HL-60 (cell line): Measurements from ENCODE around the gene ASPSCR1.

Experiments used
- GABPA ChIP-seq: IDR thresholded peaks from 2 replicates; pipeline ENCODE4 v1.6.1; 2012; ENCODE audit warnings: low read depth
- TF ChIP-seq, protein P1 (sequence below): IDR thresholded peaks from one replicate; pipeline ENCODE4 v1.5.1; 2011; ENCODE audit warnings: low read length, control low read depth, inconsistent platforms; ENCODE audit not compliant: insufficient read depth

DNA sequence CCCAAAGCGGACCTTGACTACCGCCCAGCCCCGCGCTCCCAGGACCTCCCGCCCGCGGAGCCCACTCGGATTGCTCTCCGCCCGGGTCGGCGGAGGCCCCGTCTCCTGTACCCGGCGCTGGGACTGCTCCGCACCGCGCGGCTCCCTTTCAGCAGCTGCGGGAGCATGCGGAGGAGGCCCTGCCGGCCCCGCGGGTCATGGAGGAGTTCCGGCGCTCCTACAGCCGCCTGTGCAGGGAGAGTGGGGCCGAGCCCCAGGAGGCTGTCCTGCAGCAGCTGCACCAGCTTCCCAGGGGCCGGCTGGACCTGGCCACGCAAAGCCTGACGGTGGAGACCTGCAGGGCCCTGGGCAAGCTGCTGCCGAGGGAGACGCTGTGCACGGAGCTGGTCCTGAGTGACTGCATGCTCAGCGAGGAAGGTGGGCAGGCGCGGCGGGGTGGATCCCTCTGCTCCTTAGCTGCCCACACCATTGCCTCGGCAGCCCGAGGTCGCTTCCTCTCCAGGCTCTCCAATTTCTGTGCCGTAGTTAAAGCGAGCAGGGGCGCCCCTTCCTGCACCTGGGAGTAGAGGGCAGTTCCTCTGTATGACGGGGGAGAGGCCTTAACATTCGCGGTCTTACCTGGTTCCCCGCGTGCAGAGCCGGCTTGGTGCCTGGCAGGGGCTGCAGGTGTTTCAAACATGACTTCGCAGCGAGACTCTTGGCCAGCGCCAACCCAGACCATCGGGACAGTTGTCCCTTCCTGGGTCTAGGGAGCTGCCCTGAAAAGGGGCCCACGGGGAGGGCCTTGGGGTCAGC, 46.2 kb downstream of the ASPSCR1 start:
- no peak for TF ChIP-seq GABPA
- TF ChIP-seq, protein P1, sequence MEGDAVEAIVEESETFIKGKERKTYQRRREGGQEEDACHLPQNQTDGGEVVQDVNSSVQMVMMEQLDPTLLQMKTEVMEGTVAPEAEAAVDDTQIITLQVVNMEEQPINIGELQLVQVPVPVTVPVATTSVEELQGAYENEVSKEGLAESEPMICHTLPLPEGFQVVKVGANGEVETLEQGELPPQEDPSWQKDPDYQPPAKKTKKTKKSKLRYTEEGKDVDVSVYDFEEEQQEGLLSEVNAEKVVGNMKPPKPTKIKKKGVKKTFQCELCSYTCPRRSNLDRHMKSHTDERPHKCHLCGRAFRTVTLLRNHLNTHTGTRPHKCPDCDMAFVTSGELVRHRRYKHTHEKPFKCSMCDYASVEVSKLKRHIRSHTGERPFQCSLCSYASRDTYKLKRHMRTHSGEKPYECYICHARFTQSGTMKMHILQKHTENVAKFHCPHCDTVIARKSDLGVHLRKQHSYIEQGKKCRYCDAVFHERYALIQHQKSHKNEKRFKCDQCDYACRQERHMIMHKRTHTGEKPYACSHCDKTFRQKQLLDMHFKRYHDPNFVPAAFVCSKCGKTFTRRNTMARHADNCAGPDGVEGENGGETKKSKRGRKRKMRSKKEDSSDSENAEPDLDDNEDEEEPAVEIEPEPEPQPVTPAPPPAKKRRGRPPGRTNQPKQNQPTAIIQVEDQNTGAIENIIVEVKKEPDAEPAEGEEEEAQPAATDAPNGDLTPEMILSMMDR, result no peak
